Epithelial cell of proximal tubule (primary cell): ENCODE data around the gene TMEM115. TPM values are rescaled to one million over a fixed set of nuclear protein-coding genes. Genes with fewer than 3 reads are reported as not detected.
"Not testable (repeated sequence)": the region's sequence is repeated elsewhere in the genome, so short reads cannot be mapped to it uniquely, and the experiment has no call there.

Experiments
- DNase-seq: peaks from one replicate; pipeline ENCODE4 v3.0.0-alpha.2; 2011; ENCODE audit warnings: low read depth
- H3K4me3 ChIP-seq: 2 replicates; pipeline ENCODE4 v1.5.1; 2011; ENCODE audit warnings: low read depth, mild to moderate bottlenecking, low read length
- total RNA-seq: library from RNA; depleted of rRNA; stranded (reverse); fragments of >200 nt; gene quantifications from 2 replicates; pipeline ENCODE4 v1.2.3, GENCODE V29; 2015
- TF ChIP-seq, protein P1 (sequence below): conservative IDR thresholded peaks from 2 replicates; pipeline ENCODE4 v1.5.1; 2012; ENCODE audit warnings: low read depth, mild to moderate bottlenecking, low read length

Gene TMEM115
- total RNA-seq, 1 donor from 2014 or later = 54.6 TPM

DNA sequence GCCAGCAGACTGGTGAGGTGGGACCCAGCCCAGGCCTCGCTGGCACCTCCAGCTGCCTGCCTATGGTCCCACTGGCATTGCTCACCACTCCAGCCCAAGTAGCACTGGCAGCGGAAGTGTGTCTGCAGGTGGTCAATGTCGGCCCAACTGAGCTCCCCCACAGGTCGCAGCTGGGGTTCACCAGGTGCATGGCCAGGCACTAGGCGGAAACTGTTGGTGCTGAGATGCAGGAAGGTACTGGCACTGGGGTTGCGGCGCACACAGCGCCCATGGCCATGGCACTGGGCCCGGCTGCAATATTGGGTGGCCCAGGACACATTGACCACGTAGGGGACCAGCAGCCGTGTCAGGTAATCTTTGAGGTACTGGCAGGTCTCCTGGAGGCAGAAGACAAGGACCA, 41.2 kb downstream of the TMEM115 start:
- TF ChIP-seq, protein P1, sequence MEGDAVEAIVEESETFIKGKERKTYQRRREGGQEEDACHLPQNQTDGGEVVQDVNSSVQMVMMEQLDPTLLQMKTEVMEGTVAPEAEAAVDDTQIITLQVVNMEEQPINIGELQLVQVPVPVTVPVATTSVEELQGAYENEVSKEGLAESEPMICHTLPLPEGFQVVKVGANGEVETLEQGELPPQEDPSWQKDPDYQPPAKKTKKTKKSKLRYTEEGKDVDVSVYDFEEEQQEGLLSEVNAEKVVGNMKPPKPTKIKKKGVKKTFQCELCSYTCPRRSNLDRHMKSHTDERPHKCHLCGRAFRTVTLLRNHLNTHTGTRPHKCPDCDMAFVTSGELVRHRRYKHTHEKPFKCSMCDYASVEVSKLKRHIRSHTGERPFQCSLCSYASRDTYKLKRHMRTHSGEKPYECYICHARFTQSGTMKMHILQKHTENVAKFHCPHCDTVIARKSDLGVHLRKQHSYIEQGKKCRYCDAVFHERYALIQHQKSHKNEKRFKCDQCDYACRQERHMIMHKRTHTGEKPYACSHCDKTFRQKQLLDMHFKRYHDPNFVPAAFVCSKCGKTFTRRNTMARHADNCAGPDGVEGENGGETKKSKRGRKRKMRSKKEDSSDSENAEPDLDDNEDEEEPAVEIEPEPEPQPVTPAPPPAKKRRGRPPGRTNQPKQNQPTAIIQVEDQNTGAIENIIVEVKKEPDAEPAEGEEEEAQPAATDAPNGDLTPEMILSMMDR = no peak
- no peak for DNase-seq
- H3K4me3 ChIP-seq = no peak overlapping the region

DNA sequence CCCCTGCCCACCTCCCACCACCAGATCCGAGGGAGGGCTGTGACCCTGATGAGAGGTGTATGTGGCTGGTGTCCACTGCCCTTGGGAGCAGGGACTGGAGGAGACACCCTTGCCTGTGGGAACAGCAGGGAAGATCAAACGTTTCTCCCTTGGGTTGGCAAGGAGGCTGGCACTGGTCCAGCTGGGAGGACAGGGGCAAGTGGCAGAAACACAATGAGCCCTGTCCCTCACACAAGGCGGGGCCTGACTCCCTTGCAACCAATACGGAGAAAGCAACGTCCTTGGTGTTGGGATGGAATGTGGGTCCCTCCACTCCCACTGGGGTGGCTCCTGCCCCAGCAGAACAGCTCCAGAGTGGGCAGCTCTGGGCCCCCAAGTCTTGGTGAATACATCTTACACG, 42.0 kb downstream of the TMEM115 start:
- no peak overlapping the region for H3K4me3 ChIP-seq
- no peak for DNase-seq
- TF ChIP-seq, protein P1 = no peak

DNA sequence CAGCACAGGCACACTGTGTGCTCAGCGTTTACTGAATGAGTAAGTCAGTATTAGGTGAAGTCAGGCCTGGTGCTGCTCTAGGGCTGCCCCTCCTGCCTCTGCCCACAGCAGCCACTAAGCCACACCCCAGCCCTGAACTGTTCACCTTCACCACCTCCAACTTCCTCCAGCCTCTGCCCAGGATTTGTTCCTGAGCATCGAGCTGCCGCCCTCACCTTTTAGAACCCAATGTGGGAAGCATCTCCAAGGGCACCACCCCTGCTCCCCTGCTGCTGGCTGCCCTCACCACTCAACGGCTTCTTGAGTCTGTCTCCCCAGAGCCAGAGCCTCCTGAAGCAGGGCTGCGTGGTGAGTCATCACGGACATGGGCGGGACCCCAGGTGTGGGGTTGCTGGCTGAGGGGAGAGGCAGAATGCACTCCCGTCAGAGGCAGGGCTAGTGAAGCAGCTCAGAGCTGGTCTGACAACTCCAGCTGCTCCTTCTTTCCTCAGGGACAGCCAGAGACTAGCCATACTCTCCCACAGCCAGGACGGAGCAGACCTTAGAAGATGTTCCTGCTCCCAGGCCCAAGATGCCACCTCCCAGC, 42.6 kb downstream of the TMEM115 start:
- TF ChIP-seq, protein P1 = no peak
- DNase-seq = no peak
- H3K4me3 ChIP-seq = no peak overlapping the region

DNA sequence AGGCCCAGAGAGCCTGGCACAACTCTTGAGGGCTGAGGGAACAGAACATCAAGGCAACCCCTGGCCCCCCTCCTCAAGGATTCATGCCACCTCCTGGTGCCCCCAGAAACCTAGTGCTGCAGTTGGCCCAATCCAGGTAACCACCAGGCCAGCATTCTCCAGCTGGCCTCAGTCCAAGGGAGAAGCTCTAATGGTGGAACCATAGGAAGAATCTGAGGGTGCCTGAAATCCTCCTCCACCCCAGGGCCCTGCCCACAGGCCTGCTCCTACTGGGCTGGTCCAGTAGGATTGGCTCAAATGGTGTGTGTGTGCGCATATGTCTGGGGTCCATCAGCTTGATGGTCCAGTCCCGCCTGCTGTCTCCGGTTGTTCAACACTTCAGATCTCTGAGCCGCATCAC, 44.5 kb downstream of the TMEM115 start:
- no peak overlapping the region for H3K4me3 ChIP-seq
- TF ChIP-seq, protein P1 = no peak

DNA sequence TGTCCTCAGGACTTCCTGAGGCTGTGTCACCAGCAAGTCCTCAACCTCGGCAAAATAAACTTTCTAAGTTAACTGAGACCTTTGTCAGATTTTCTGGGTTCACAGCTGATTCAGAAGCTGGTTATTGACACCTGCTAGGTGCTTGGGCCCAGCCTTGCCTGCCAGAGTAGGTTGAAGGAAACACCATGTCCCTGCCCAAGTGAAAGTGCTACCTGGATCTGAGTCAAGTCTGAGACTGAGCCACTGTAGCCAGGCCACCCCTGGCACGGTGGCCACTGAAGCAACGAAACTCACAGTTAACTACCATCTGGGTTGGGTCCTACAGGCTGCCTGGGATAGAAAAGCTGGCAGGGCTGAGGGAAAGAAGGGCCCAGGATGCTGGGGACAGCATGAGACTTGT, 45.0 kb downstream of the TMEM115 start:
- H3K4me3 ChIP-seq = no peak overlapping the region
- TF ChIP-seq, protein P1 = no peak
- no peak for DNase-seq

More for the DNA sequence above, 44.5 kb downstream of the TMEM115 start:
- DNase-seq = no peak

DNA sequence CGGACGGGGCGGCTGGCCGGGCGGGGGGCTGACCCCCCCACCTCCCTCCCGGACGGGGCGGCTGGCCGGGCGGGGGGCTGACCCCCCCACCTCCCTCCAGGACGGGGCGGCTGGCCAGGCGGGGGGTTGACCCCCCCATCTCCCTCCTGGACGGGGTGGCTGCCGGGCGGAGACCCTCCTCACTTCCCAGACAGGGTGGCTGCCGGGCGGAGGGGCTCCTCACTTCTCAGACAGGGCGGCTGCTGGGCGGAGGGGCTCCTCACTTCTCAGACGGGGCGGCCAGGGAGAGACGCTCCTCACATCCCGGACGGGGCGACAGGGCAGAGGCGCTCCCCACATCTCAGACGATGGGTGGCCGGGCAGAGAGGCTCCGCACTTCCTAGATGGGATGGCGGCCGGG, 47.3 kb downstream of the TMEM115 start:
- DNase-seq = not testable (repeated sequence)

More for the DNA sequence above, 47.3 kb downstream of the TMEM115 start:
- H3K4me3 ChIP-seq = not testable (repeated sequence)

Other genes starting within 250 kb of the TMEM115 start
- 36.0 and 58.6 TPM in 2 replicates for gene SEMA3F, start 204.2 kb downstream of the TMEM115 start, total RNA-seq
- not detected in 2 replicates for gene GNAT1, start 167.9 kb downstream of the TMEM115 start, total RNA-seq
- gene SLC38A3, start 154.2 kb downstream of the TMEM115 start, total RNA-seq = not detected in 2 replicates
- gene GNAI2, start 123.3 kb downstream of the TMEM115 start, total RNA-seq = 263 and 264 TPM in 2 replicates
- gene SEMA3B, start 90.4 kb downstream of the TMEM115 start, total RNA-seq = 4.6 and 29.5 TPM in 2 replicates
- gene LSMEM2, start 80.4 kb downstream of the TMEM115 start, total RNA-seq = not detected in 2 replicates
- 76.6 and 165 TPM in 2 replicates for gene IFRD2, start 67.1 kb downstream of the TMEM115 start, total RNA-seq
- gene HYAL3, start 60.1 kb downstream of the TMEM115 start, total RNA-seq = 7.8 and 8.8 TPM in 2 replicates
- gene NAA80, start 60.1 kb downstream of the TMEM115 start, total RNA-seq = 8.5 and 19.4 TPM in 2 replicates
- 1.3 and 2.2 TPM in 2 replicates for gene HYAL1, start 55.9 kb downstream of the TMEM115 start, total RNA-seq
- gene HYAL2, start 36.8 kb downstream of the TMEM115 start, total RNA-seq = 123 and 145 TPM in 2 replicates
- 39.8 and 46.6 TPM in 2 replicates for gene TUSC2, start 31.3 kb downstream of the TMEM115 start, total RNA-seq
- gene RASSF1, start 18.7 kb downstream of the TMEM115 start, total RNA-seq = 27.0 and 31.5 TPM in 2 replicates
- 0.92 and 3.1 TPM in 2 replicates for gene ZMYND10, start 13.8 kb downstream of the TMEM115 start, total RNA-seq
- gene NPRL2, start 8.7 kb downstream of the TMEM115 start, total RNA-seq = 24.6 and 27.3 TPM in 2 replicates
- gene CYB561D2, start 8.7 kb downstream of the TMEM115 start, total RNA-seq = 33.6 and 38.5 TPM in 2 replicates
- gene CACNA2D2, start 144.1 kb upstream of the TMEM115 start, total RNA-seq = 0.14 TPM in 1 of 2 replicates, not detected in the other
- 4.3 and 8.9 TPM in 2 replicates for gene C3orf18, start 208.2 kb upstream of the TMEM115 start, total RNA-seq
- 11.3 and 13.7 TPM in 2 replicates for gene HEMK1, start 210.0 kb upstream of the TMEM115 start, total RNA-seq